HCT116 (cell line): ENCODE results near the gene RWDD1. TPM values are rescaled to one million over a fixed set of nuclear protein-coding genes. Genes with fewer than 3 reads are reported as not detected.

Experiments used
- ATAC-seq: fragments of 200-7000 bp; cut with Tn5 transposase; 2 replicates; pipeline ENCODE4 v1.9.1; 2020; ENCODE audit warnings: mild to moderate bottlenecking, moderate library complexity
- BruUV-seq: library from RNA; stranded (reverse); fragments of 400-500 nt; replicated peaks from 2 replicates; lab custom pipeline; 2021; lab: Mats Ljungman, UMichigan
- CTCF ChIA-PET: fragments of 300-600 bp; sonication (Branson Sonifier 250); formaldehyde crosslinking; loops from one replicate; lab custom pipeline; 2021; ENCODE audit warnings: antibody characterized with exemption; lab: Charles Lee
- POLR2A ChIA-PET: fragments of 300-600, 350-600 bp; sonication (Branson Sonifier 250); formaldehyde crosslinking; loops from one replicate; lab custom pipeline; 2021; ENCODE audit warnings: antibody characterized with exemption; lab: Charles Lee
- RAD21 ChIA-PET, 2 experiments: fragments of 300-600 bp; sonication (Branson Sonifier 250); formaldehyde crosslinking; loops; one replicate each; lab custom pipeline; 2023; ENCODE audit warnings: low total read pairs in 2 of 2; ENCODE audit not compliant: uncharacterized antibody in 2 of 2, unreplicated experiment in 2 of 2, low non-redundant PET in 1 of 2; lab: Charles Lee
- DNase-seq: peaks from one replicate; pipeline ENCODE4 v3.0.0-alpha.2; 2010; ENCODE audit warnings: low read depth, low spot score
- H2AFZ ChIP-seq: fragments of 200-600 bp; shearing (Covaris generic), sonication (generic); 2 replicates; pipeline ENCODE4 v1.6.1; 2017; ENCODE audit warnings: low read depth, mixed run types, mixed read lengths, antibody characterized with exemption, low read length; ENCODE audit not compliant: poor library complexity, severe bottlenecking
- H3K27ac ChIP-seq: 2 replicates; pipeline ENCODE4 v1.5.1; 2012; ENCODE audit warnings: low read depth, low read length
- H3K27me3 ChIP-seq: fragments of 200-600 bp; sonication (generic); 2 replicates; pipeline ENCODE4 v1.6.1; 2016; ENCODE audit warnings: mixed run types, low read length, mixed read lengths; ENCODE audit not compliant: insufficient read depth
- H3K36me3 ChIP-seq, 2 experiments: fragments of 200-500 bp in 1 of 2; fragments of 200-600 bp in 1 of 2; sonication (Bioruptor generic) in 1 of 2; sonication (generic) in 1 of 2; 2 replicates each; pipeline versions ENCODE4 v1.5.1 to v1.6.1; 2014 to 2016; ENCODE audit warnings: low read length in 2 of 2, inconsistent platforms in 1 of 2, mixed read lengths in 1 of 2, mixed run types in 1 of 2; ENCODE audit not compliant: insufficient read depth in 2 of 2, control insufficient read depth in 1 of 2
- H3K4me1 ChIP-seq, 2 experiments: fragments of 200-600 bp in 1 of 2; sonication (generic) in 1 of 2; 2 replicates each; pipeline versions ENCODE4 v1.5.1 to v1.6.1; 2012 to 2017; ENCODE audit warnings: low read length in 2 of 2, inconsistent platforms in 1 of 2, mild to moderate bottlenecking in 1 of 2, mixed read lengths in 1 of 2, mixed run types in 1 of 2, moderate library complexity in 1 of 2; ENCODE audit not compliant: insufficient read depth in 2 of 2, control insufficient read depth in 1 of 2
- H3K4me2 ChIP-seq: fragments of 200-600 bp; sonication (generic); 2 replicates; pipeline ENCODE4 v1.6.1; 2017; ENCODE audit warnings: mixed run types, low read length, mixed read lengths
- H3K4me3 ChIP-seq, 2 experiments: fragments of 200-600 bp in 1 of 2; sonication (generic) in 1 of 2; replicated peaks in 1 of 2; 2 replicates each; pipeline ENCODE4 v1.5.1; 2011 to 2016; ENCODE audit warnings: low read length in 2 of 2, control low read depth in 1 of 2, low read depth in 1 of 2, mild to moderate bottlenecking in 1 of 2, mixed read lengths in 1 of 2, mixed run types in 1 of 2
- H3K79me2 ChIP-seq: fragments of 200-600 bp; sonication (generic); 2 replicates; pipeline ENCODE4 v1.6.1; 2017; ENCODE audit warnings: mild to moderate bottlenecking, mixed run types, low read length, moderate library complexity, mixed read lengths; ENCODE audit not compliant: insufficient read depth
- H3K9ac ChIP-seq: fragments of 200-600 bp; sonication (generic); 2 replicates; pipeline ENCODE4 v1.6.1; 2016; ENCODE audit warnings: low read length, mixed read lengths
- H3K9me2 ChIP-seq: fragments of 200-600 bp; sonication (generic), shearing (Covaris generic); 2 replicates; pipeline ENCODE4 v1.6.1; 2017; ENCODE audit warnings: mixed run types, mild to moderate bottlenecking, moderate library complexity; ENCODE audit not compliant: insufficient read depth
- H3K9me3 ChIP-seq, 2 experiments: fragments of 200-500 bp in 1 of 2; fragments of 200-600 bp in 1 of 2; sonication (Bioruptor generic) in 1 of 2; sonication (generic) in 1 of 2; 2 replicates each; pipeline ENCODE4 v1.6.1; 2014 to 2017; ENCODE audit warnings: low read length in 2 of 2, mixed read lengths in 2 of 2, inconsistent platforms in 1 of 2, low read depth in 1 of 2, mild to moderate bottlenecking in 1 of 2, mixed run types in 1 of 2, moderate library complexity in 1 of 2; ENCODE audit not compliant: control insufficient read depth in 1 of 2, insufficient read depth in 1 of 2
- H4K20me1 ChIP-seq: fragments of 200-600 bp; sonication (generic), shearing (Covaris generic); 2 replicates; pipeline ENCODE4 v1.6.1; 2017; ENCODE audit warnings: mixed run types, mild to moderate bottlenecking, moderate library complexity; ENCODE audit not compliant: insufficient read depth
- CBX3 ChIP-seq: IDR thresholded peaks from 2 replicates; pipeline ENCODE4 v1.6.1; 2012; ENCODE audit warnings: low read depth
- EGR1 ChIP-seq: IDR thresholded peaks from 2 replicates; pipeline ENCODE4 v1.6.1; 2012; ENCODE audit warnings: low read depth
- EZH2 ChIP-seq: fragments of 200-600 bp; sonication (generic); IDR thresholded peaks from 2 replicates; pipeline ENCODE4 v1.6.1; 2017; ENCODE audit warnings: antibody characterized with exemption, mixed run types
- JUND ChIP-seq: IDR thresholded peaks from 2 replicates; pipeline ENCODE4 v1.6.1; 2012
- POLR2A ChIP-seq: IDR thresholded peaks from 2 replicates; pipeline ENCODE4 v1.7.0; 2011; ENCODE audit warnings: borderline replicate concordance; ENCODE audit not compliant: insufficient read depth, insufficient read length; ENCODE audit errors: extremely low read depth
- SIN3A ChIP-seq: IDR thresholded peaks from 2 replicates; pipeline ENCODE4 v1.6.1; 2012; ENCODE audit warnings: low read depth
- SP1 ChIP-seq: IDR thresholded peaks from 2 replicates; pipeline ENCODE4 v1.6.1; 2012; ENCODE audit warnings: low read depth
- SRF ChIP-seq: IDR thresholded peaks from 2 replicates; pipeline ENCODE4 v1.6.1; 2012; ENCODE audit warnings: low read depth
- YY1 ChIP-seq: IDR thresholded peaks from 2 replicates; pipeline ENCODE4 v1.6.1; 2011; ENCODE audit warnings: low read length, low read depth, moderate library complexity, mild to moderate bottlenecking; ENCODE audit not compliant: insufficient replicate concordance; ENCODE audit errors: extremely low read depth
- ZFX ChIP-seq: fragments of 450-650 bp; IDR thresholded peaks from 2 replicates; pipeline ENCODE4 v1.6.1; 2017
- intact Hi-C: fragments of 100-400 bp; cut with micrococcal nuclease; formaldehyde crosslinking; loops from 2 replicates; pipeline ENCODE4 v1.10.0; 2022
- total RNA-seq: library from RNA; stranded (reverse); gene quantifications from one replicate; pipeline ENCODE4 v1.2.1, GENCODE V29; 2021; ENCODE audit not compliant: unreplicated experiment
- TF ChIP-seq, protein P1 (sequence below): IDR thresholded peaks from 2 replicates; pipeline ENCODE4 v1.6.1; 2011; ENCODE audit warnings: mild to moderate bottlenecking, low read length, moderate library complexity; ENCODE audit not compliant: insufficient replicate concordance; ENCODE audit errors: extremely low read depth
- TF ChIP-seq, protein P2 (sequence below): IDR thresholded peaks from 2 replicates; pipeline ENCODE4 v1.6.1; 2012; ENCODE audit warnings: low read depth
- TF ChIP-seq, protein P3 (sequence below): IDR thresholded peaks from 2 replicates; pipeline ENCODE4 v1.6.1; 2012

Gene RWDD1
- total RNA-seq, 1 experiment from 2014 or later = 24.4 TPM

DNA sequence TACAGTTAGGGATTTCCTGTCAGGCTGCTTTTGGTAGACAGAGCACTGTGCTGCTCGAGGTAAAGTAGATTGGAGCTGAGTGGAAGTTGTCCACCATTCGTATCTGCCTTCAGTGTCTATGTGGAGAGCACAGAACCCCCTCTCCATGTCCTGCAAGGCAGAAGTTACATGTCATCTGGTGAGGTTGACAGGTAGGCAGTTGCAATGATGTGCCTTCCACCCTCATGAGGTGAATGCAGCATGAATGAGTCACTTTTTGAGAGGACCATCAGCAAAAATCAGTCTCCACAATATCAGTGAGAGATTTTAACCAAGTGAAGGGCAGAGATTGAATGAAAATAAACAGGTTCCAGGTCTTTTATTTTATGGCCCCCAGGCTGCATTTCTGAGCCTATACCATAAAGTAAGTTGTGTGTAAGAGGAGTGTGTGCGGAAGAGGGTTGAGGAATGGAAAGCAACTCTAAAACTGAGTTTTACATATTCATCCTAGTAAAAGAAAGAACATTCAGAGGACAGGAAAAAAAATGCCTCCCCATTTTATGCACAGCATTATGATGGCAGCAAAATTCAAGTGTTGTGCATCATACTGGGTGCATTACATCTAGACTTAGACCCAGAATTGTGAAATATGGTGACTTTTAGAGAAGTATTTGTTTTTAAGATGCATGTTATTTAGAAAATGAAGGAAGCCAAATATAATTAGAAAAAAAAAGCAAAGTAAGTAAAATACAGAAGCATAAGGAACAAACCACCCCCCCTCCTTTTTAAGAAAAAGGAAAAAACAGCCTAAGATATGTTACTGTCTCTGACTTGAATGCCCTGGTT is 41.6 kb upstream of the RWDD1 start (continued):
- TF ChIP-seq, protein P1, sequence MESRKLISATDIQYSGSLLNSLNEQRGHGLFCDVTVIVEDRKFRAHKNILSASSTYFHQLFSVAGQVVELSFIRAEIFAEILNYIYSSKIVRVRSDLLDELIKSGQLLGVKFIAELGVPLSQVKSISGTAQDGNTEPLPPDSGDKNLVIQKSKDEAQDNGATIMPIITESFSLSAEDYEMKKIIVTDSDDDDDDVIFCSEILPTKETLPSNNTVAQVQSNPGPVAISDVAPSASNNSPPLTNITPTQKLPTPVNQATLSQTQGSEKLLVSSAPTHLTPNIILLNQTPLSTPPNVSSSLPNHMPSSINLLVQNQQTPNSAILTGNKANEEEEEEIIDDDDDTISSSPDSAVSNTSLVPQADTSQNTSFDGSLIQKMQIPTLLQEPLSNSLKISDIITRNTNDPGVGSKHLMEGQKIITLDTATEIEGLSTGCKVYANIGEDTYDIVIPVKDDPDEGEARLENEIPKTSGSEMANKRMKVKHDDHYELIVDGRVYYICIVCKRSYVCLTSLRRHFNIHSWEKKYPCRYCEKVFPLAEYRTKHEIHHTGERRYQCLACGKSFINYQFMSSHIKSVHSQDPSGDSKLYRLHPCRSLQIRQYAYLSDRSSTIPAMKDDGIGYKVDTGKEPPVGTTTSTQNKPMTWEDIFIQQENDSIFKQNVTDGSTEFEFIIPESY = no peak
- TF ChIP-seq SP1 (no peak), JUND (no peak)

DNA sequence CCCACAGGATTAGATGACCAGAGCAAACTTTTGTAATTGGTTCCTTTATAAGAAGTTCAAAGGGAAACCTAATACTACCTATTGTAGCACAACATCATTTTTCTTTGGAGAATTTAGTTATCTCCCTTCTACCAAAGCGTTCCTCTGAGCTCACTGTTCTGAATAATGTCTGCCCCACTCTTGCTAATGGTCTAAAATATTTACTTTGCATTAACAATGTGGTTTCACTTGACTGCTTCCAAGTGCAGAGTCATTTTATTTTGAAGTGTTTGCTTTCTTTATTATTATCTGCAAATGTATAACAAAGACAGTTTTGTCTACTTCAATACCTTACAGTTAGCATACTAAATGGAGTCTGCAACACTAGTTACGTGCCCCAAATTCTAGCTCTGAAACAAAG is 40.9 kb upstream of the RWDD1 start:
- no peaks in the 10 kb centered on the region for H3K9me3 ChIP-seq
- no peaks in the 10 kb centered on the region for H3K36me3 ChIP-seq
- CTCF ChIA-PET = interaction anchor here (1.1 kb wide), 1 partner anchor 243 kb away, joined by 6 read pairs; no protein-coding TSS in a partner anchor
- DNase-seq = no peak
- no peak overlapping the region for H3K27ac ChIP-seq
- no TSS peak for BruUV-seq
- H3K4me1 ChIP-seq = peaks cover 3 to 17% of the 10 kb centered on the region in 2 experiments; a peak in 3 of 4 replicates
- no peak overlapping the region for H3K9ac ChIP-seq
- intact Hi-C loops = loop anchor here (5.0 kb wide), 1 partner anchor 263 kb away; no protein-coding TSS in a partner anchor
- POLR2A ChIA-PET = no interaction called here
- H4K20me1 ChIP-seq = no peaks in the 10 kb centered on the region
- TF ChIP-seq SRF = no peak
- TF ChIP-seq CBX3 = no peak
- no peak for TF ChIP-seq JUND
- no peak for TF ChIP-seq EZH2
- TF ChIP-seq EGR1 = no peak
- no peak for TF ChIP-seq YY1
- TF ChIP-seq, protein P2, sequence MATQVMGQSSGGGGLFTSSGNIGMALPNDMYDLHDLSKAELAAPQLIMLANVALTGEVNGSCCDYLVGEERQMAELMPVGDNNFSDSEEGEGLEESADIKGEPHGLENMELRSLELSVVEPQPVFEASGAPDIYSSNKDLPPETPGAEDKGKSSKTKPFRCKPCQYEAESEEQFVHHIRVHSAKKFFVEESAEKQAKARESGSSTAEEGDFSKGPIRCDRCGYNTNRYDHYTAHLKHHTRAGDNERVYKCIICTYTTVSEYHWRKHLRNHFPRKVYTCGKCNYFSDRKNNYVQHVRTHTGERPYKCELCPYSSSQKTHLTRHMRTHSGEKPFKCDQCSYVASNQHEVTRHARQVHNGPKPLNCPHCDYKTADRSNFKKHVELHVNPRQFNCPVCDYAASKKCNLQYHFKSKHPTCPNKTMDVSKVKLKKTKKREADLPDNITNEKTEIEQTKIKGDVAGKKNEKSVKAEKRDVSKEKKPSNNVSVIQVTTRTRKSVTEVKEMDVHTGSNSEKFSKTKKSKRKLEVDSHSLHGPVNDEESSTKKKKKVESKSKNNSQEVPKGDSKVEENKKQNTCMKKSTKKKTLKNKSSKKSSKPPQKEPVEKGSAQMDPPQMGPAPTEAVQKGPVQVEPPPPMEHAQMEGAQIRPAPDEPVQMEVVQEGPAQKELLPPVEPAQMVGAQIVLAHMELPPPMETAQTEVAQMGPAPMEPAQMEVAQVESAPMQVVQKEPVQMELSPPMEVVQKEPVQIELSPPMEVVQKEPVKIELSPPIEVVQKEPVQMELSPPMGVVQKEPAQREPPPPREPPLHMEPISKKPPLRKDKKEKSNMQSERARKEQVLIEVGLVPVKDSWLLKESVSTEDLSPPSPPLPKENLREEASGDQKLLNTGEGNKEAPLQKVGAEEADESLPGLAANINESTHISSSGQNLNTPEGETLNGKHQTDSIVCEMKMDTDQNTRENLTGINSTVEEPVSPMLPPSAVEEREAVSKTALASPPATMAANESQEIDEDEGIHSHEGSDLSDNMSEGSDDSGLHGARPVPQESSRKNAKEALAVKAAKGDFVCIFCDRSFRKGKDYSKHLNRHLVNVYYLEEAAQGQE = no peak
- TF ChIP-seq, protein P3, sequence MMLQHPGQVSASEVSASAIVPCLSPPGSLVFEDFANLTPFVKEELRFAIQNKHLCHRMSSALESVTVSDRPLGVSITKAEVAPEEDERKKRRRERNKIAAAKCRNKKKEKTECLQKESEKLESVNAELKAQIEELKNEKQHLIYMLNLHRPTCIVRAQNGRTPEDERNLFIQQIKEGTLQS = no peak
- no peak for TF ChIP-seq POLR2A
- TF ChIP-seq, protein P1 = no peak
- no peak for TF ChIP-seq ZFX
- no peak for TF ChIP-seq SIN3A
- no peak overlapping the region for H2AFZ ChIP-seq
- RAD21 ChIA-PET = no interaction called here
- no peaks in the 10 kb centered on the region for H3K9me2 ChIP-seq
- ATAC-seq = no peak
- H3K4me2 ChIP-seq = no peak overlapping the region
- H3K27me3 ChIP-seq = no peaks in the 10 kb centered on the region
- no peak overlapping the region for H3K4me3 ChIP-seq
- H3K79me2 ChIP-seq = no peaks in the 10 kb centered on the region
